ENCODE measurements around the gene GRM1. TPM values are rescaled to one million over a fixed set of nuclear protein-coding genes. Genes with fewer than 3 reads are reported as not detected.
A peak's percentile ranks its signal among the peaks of the same experiment; 100 is the strongest.

The GRM1 gene
- total and polyA plus RNA-seq, 9 of the 15 experiments (the other 6 are each of a cell fraction or from before 2014, with no cell fraction given) = not detected

DNA sequence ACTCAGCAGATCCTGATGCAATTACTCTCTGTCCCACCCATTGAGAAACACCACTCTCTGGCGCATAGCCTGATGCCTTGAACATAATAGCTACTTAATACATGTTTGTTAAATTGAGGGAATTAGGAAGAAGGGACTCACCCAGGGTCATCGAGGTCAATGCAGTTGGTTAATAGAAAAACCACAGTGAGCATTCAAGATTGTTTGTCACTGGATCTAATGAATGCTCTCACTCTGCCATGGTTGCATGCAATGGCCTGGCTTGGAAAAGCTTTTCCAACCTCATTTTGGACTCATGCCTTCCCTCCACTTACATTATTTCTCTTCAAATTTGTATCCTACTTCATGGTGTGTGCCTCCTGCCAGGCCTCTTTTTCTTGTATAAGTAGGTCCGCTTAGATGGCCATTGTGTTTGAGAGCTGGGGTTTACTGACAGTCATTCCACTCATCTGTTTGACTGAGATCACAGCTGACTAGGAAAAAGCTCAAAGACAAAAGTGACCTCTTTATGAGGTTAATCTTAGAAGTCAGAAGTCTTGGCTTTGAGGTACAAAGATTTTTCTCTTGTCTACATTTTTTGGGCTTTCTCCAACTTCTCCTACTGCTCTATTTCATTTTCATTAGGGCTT lies 360.0 kb downstream of the GRM1 start (continued):
- TF ChIP-seq ZNF639 (CRISPR knock-in tag; conservative IDR thresholded peaks at IDR 0.05 in 1 of 2, IDR thresholded peaks at IDR 0.05 in 1 of 2) (no peak), BDP1 (IDR thresholded peaks at IDR 0.05; ENCODE audit: insufficient read depth, insufficient read length) (no peak), ZNF133 (CRISPR knock-in tag; IDR thresholded peaks at IDR 0.05) (no peak), TGIF2 (CRISPR knock-in tag; IDR thresholded peaks at IDR 0.05) (no peak), SMC3 (conservative IDR thresholded peaks at IDR 0.05; ENCODE audit: insufficient read depth, low read depth, low read length) (no peak)
- TF ChIP-seq, protein P1, sequence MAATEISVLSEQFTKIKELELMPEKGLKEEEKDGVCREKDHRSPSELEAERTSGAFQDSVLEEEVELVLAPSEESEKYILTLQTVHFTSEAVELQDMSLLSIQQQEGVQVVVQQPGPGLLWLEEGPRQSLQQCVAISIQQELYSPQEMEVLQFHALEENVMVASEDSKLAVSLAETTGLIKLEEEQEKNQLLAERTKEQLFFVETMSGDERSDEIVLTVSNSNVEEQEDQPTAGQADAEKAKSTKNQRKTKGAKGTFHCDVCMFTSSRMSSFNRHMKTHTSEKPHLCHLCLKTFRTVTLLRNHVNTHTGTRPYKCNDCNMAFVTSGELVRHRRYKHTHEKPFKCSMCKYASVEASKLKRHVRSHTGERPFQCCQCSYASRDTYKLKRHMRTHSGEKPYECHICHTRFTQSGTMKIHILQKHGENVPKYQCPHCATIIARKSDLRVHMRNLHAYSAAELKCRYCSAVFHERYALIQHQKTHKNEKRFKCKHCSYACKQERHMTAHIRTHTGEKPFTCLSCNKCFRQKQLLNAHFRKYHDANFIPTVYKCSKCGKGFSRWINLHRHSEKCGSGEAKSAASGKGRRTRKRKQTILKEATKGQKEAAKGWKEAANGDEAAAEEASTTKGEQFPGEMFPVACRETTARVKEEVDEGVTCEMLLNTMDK (IDR thresholded peaks at IDR 0.05; ENCODE audit: borderline replicate concordance, insufficient read depth, low read depth, low read length, poor library complexity, severe bottlenecking) = no peak

GRCh38 chr6:146389740-146390139 lies 360.9 kb downstream of the GRM1 start:
- POLR2A ChIA-PET = no interaction called here
- Histone ChIP-seq H3K9ac (ENCODE audit: insufficient read depth in 1 of 2, low read depth in 2 of 2, low read length in 2 of 2) (no peak overlapping the region), H2AFZ (ENCODE audit: low read depth, low read length) (no peak overlapping the region), H3K4me1 (replicated peaks in 1 of 2; ENCODE audit: control insufficient read depth in 2 of 2, insufficient read depth in 2 of 2, low read length in 2 of 2) (no peaks in the 10 kb centered on the region), H3K36me3 (ENCODE audit: control insufficient read depth, insufficient read depth, low read length) (no peaks in the 10 kb centered on the region), H4K20me1 (replicated peaks; ENCODE audit: control insufficient read depth, insufficient read depth, low read length) (no peaks in the 10 kb centered on the region), H3K4me3 (no peak overlapping the region), H3K79me2 (ENCODE audit: control insufficient read depth, insufficient read depth, low read length) (no peaks in the 10 kb centered on the region), H3K9me1 (ENCODE audit: control insufficient read depth, insufficient read depth, low read length) (no peaks in the 10 kb centered on the region), H3K9me3 (replicated peaks; ENCODE audit: control insufficient read depth, insufficient read depth, low read depth, low read length) (no peaks in the 10 kb centered on the region), H3K27ac (ENCODE audit: extremely low read depth, low read depth, low read length) (no peak overlapping the region), H3K4me2 (ENCODE audit: insufficient read depth, low read length) (no peak overlapping the region), H3K27me3 (ENCODE audit: control insufficient read depth in 2 of 2, insufficient read depth in 2 of 2, low read length in 2 of 2) (no peaks in the 10 kb centered on the region)
- in situ Hi-C loops (cut with MboI) (no loop called here), intact Hi-C loops (cut with micrococcal nuclease) (no loop called here)
- FAIRE-seq (no peak), ATAC-seq (no peak), DNase-seq (ENCODE audit: extremely low read depth in 1 of 4, low spot score in 3 of 4) (no peak)
- 0% methylated on average over 4 of the region's 4 CpGs for WGBS (ENCODE audit: insufficient coverage, low coverage, missing lambda C conversion rate)
- CTCF ChIA-PET (ENCODE audit: low intra/inter-chr PET ratio) = no interaction called here
- TF ChIP-seq FOS (IDR thresholded peaks at IDR 0.05; ENCODE audit: extremely low read depth, insufficient read length) = no peak
- no peak for TF ChIP-seq ARID2 (IDR thresholded peaks at IDR 0.05)
- TF ChIP-seq RFX1 (IDR thresholded peaks at IDR 0.05) = 0 out of 2 replicates have a peak, but pooled peaks have one; percentile 5
- TF ChIP-seq ETS1 (conservative IDR thresholded peaks at IDR 0.05; ENCODE audit: control insufficient read depth, low read depth, low read length) = no peak
- BruUV-seq (replicated peaks) = no TSS peak
